Measurements from ENCODE around the gene RNPEPL1.

Gene RNPEPL1

GRCh38 chr2:240569998-240570530 lies 1.8 kb downstream of the RNPEPL1 start:
- H3K4me3 ChIP-seq (replicated peaks; ENCODE audit: insufficient read depth, low read length) = no peak overlapping the region
- H3K27me3 ChIP-seq (ENCODE audit: insufficient read depth, poor library complexity, severe bottlenecking) = no peaks in the 10 kb centered on the region
- TF ChIP-seq REST (IDR thresholded peaks at IDR 0.05; ENCODE audit: insufficient replicate concordance, low read depth) (no peak), POLR2AphosphoS5 (IDR thresholded peaks at IDR 0.05; ENCODE audit: low read depth) (no peak)
- no peak overlapping the region for H3K27ac ChIP-seq (replicated peaks)
- no peak for DNase-seq (ENCODE audit: low read depth in 1 of 2, low spot score in 1 of 2)

GRCh38 chr2:240570531-240571313 lies 2.4 kb downstream of the RNPEPL1 start:
- DNase-seq (ENCODE audit: low read depth in 1 of 2, low spot score in 1 of 2) = no peak
- Histone ChIP-seq H3K27ac (replicated peaks) (no peak overlapping the region), H3K4me3 (replicated peaks; ENCODE audit: insufficient read depth, low read length) (no peak overlapping the region), H3K27me3 (ENCODE audit: insufficient read depth, poor library complexity, severe bottlenecking) (no peaks in the 10 kb centered on the region)
- TF ChIP-seq GABPA (IDR thresholded peaks at IDR 0.05; ENCODE audit: low read depth) (no peak), SPI1 (IDR thresholded peaks at IDR 0.05; ENCODE audit: borderline replicate concordance, low read depth) (no peak), POLR2AphosphoS5 (IDR thresholded peaks at IDR 0.05; ENCODE audit: low read depth) (no peak), REST (IDR thresholded peaks at IDR 0.05; ENCODE audit: insufficient replicate concordance, low read depth) (no peak), CTCF (IDR thresholded peaks at IDR 0.05; ENCODE audit: insufficient read depth, low read length) (no peak)

GRCh38 chr2:240571314-240571973 lies 3.2 kb downstream of the RNPEPL1 start:
- Histone ChIP-seq H3K27me3 (ENCODE audit: insufficient read depth, poor library complexity, severe bottlenecking) (no peaks in the 10 kb centered on the region), H3K27ac (replicated peaks) (no peak overlapping the region), H3K4me3 (replicated peaks; ENCODE audit: insufficient read depth, low read length) (no peak overlapping the region)
- DNase-seq (ENCODE audit: low read depth in 1 of 2, low spot score in 1 of 2) = no peak
- TF ChIP-seq GABPA (IDR thresholded peaks at IDR 0.05; ENCODE audit: low read depth) (no peak), CTCF (IDR thresholded peaks at IDR 0.05; ENCODE audit: insufficient read depth, low read length) (no peak), SPI1 (IDR thresholded peaks at IDR 0.05; ENCODE audit: borderline replicate concordance, low read depth) (no peak), POLR2AphosphoS5 (IDR thresholded peaks at IDR 0.05; ENCODE audit: low read depth) (no peak), REST (IDR thresholded peaks at IDR 0.05; ENCODE audit: insufficient replicate concordance, low read depth) (no peak)

All from HL-60 (cell line).